Activated T-cell treated with anti-CD3 and anti-CD28 coated beads for 4 hours (primary cell): ENCODE data around the gene RMDN2.
"Not testable (repeated sequence)": the region's sequence is repeated elsewhere in the genome, so short reads cannot be mapped to it uniquely, and the experiment has no call there.

Experiments
- DNase-seq: peaks from one replicate; pipeline ENCODE4 v3.0.0-alpha.2; 2020

RMDN2 gene

DNA sequence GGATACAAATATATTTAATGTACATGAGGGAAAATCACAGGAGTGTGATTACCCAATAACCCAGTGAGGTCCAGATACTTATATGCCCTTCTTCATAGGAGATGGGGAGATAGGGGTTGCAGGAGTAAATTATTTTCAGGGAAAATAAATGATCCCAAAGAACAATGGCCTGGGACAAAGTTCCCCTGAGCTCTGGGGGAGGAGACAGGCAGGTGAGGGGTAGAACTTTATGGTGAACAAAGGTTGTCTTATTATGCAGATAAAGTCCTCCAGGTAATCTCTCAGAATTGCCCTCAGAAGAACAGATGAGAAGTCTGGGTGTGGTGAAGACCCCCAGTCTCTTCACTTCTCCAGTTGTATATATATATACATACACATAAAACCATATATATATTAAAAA is 22.1 kb upstream of the RMDN2 start:
- DNase-seq, result no peak

- DNase-seq, result no peak
Measured at GRCh38 chr2:37904425-37904824, 20.7 kb upstream of the RMDN2 start.

DNA sequence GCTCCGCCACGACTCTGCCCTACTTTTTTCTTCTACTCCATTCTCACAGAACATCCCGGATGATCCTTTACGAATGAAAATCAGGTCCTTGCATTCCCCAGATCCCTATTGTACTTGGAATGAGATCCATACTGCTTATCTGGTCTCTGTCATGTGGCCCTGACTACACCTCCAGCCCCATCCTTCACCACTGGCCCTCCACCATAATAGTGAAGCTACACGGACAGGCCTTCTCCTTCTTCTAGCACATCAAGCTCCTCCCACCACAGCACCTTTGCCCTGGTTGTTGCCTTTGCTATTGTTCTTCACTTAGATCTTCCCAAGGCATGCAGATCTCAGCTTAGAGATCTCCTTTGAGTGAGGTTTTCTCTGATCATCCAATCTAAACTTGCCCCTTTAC is 20.1 kb upstream of the RMDN2 start:
- no peak for DNase-seq

GRCh38 chr2:37906131-37906530 is 19.0 kb upstream of the RMDN2 start:
- no peak for DNase-seq

DNA sequence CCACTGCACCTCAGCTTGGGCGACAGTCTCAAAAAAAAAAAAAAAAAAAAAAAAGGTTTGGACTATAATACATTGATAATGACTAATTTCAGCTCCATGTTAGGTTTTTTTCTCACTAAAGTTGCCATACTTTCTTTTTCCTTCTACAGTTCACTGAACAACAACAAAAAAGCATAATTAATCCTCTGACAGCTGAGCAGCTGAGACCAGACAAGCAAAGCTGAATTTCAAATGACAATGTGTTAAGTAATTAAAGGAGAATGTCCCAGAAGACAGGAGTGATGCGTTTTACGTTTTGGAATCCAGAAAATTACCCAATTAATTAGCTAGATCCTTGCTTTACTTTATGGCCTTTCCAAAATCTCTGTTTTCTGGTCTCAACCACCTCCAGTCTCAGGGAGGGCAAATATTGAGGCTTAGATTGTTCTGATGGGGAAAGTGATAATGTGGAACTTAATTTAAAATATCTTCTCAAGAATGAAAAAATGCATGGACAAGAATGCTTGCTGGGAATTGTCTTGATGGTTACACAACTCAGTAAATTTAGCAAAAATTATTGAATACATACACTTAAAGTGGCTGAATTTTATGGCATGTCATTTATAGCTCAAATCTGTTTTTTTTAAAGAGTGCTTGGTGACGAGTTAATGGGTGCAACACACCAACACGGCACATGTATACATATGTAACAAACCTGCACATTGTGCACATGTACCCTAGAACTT is 17.4 kb upstream of the RMDN2 start:
- DNase-seq, result no peak

- no peak for DNase-seq
Measured at GRCh38 chr2:37911296-37911873, 13.7 kb upstream of the RMDN2 start.

- no peak for DNase-seq
Measured at GRCh38 chr2:37912056-37912455, 13.0 kb upstream of the RMDN2 start.

DNA sequence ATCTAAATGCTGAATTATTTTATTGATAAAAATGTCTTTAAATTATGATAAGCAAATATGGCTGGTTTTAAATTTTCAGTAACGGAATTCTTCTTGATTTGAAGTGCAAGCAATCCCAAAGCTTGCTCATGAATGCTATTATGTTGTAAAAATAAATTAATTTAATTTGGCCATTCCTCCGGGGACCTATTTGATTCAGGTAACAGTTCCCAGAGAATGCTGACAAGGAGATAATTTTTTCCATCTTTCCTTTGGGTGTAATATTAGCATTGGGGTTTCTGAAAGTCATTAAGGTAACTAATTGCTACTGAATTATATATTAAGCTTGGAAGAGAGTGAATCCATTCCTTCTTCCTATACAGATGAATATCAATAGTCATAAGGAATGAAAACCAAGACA is 12.5 kb upstream of the RMDN2 start:
- DNase-seq, result no peak

DNA sequence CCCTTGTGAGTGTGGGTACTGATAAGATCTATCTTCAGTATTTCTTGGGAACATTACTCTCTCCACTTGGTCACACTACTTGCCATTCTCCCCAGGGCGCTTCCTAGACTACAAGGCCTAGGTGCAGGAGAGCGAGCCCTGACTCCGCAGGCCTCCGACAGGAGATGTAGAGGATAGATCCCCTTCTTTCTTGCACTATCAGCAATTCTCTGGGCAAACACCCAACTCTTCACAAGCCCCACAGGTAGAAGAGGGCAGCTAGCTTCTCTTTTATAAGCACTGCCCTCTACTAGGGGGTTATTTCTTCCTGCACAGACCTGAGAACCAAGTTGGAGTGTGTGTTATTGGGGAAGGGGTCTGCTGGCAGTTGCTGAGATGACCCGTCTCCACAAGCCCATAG is 10.7 kb upstream of the RMDN2 start:
- no peak for DNase-seq

GRCh38 chr2:37915773-37916172 is 9.3 kb upstream of the RMDN2 start:
- DNase-seq, result no peak

DNA sequence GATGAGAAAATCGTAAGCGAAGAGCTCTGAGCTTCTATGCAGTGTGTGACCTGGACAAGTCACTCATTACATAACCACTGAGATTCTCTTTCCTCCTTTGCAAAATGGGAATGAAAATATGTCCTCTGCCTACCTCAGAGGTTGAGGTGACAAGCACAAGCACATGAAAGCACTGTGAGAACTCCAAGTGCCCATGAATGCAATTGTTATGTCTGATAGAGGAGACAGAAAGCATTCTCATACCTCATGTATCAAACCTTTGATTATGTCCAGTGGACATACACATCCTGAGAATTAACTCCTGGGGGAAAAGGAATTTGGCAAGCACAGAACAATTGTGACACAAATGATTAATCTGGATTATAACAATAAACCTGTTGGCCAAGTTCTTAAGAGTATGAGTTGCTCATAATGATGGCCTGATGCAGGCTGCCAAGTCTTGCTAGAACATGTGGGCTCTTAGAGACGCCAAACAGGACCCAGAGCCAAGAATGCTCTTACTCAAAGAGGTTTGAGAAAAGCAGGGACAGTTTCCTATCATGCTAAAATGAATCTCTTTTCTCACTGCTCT is 8.5 kb upstream of the RMDN2 start:
- no peak for DNase-seq

- DNase-seq, result no peak
Measured at GRCh38 chr2:37917281-37918228, 7.5 kb upstream of the RMDN2 start.

DNA sequence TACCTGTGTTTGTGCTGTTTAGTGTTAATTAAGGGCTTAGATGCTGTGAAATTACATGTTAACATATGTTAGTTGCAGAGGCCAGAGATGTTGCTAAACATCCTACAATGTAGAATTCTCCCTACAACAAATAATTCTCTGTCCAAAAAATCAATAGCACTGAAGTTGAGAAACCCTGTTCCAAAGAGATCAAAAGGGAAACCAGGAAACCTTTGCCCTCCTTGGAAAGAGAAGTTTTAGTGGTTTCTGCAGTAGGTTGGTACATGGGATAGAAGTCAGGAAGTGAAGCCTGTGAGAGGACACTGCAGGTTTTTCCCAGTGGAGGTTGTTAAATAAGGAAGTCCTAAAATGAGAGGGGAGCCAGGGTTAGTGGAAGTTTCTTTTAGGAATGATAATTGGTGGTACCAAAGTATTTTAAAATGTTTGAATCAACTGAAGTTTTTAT is 6.3 kb upstream of the RMDN2 start:
- no peak for DNase-seq

- DNase-seq, result no peak
Measured at GRCh38 chr2:37919631-37920032, 5.5 kb upstream of the RMDN2 start.

DNA sequence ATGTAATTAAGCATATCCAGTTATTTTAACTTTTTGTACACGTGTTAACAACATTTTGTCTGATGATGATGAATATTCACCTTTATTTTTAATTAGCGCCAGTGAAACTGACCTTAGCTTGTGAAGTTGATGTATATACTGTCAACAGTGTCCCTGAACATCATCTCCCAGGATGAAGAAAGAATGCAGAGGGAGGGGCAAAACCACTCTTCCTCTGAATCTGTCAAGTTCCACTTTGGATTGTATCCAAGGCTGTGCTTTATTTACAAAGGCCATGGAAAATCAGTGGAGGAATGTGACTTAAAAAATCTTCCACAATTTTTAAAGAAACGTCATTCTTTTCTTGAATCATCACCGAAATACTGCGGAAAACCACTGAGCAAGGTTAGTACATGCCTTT is 4.5 kb upstream of the RMDN2 start:
- no peak for DNase-seq

DNA sequence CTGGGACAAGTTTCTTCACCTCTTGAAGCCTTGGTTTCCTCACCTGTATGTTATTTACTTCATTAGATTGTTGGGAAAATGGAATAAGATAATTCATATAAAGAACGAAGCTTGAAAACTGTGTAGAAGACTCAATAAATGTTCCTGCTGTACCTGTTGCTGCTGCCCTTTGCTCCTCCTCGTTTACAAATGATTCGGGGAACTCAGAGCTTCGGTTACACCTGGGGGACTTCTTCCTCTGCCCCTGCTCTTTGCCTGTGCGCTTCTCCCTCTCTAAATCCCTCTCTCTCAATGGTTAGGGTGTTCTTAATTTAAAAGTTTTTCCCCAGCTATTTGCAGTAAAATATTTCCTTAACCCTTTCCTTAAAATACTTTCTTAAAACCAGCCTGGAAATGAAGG is 3.3 kb upstream of the RMDN2 start:
- no peak for DNase-seq

DNA sequence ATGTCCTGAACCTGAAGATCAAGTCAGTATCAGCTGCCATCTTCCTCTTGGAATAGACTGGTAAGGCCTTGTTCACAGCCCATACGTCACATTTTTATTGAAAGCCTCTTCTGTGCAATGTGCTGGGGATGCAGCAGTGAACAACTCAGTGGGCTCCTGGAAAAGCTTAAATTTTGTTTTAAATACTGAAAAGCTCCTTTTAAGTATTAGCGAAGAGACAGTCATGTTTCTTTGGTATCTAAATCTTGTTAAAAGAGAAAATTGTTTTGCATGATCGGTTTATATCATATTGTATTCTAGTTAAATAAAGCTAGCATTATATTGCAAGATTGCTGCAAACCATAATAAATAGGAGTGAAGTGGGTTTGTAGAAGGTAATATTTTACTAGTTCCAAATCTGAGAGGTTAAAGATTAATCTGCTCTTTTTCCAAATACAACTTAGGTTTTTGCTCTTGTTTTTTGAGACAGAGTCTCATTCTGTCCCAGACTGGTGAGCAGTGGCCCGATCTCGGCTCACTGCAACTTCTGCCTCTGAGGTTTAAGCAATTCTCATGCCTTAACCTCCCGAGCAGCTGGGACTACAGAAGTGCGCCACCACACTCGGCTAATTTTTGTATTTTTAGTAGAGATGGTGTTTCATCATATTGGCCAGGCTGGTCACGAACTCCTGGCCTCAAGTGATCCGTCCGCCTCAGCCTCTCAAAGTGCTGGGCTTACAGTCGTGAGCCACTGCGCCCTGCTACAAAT is 1.6 kb upstream of the RMDN2 start:
- no peak for DNase-seq

GRCh38 chr2:37926635-37927034 is 1.5 kb downstream of the RMDN2 start:
- DNase-seq, result no peak

- no peak for DNase-seq
Measured at GRCh38 chr2:37928377-37928776, 3.3 kb downstream of the RMDN2 start.

GRCh38 chr2:37930392-37930791 is 5.3 kb downstream of the RMDN2 start:
- not testable (repeated sequence) for DNase-seq

GRCh38 chr2:37932873-37933272 is 7.8 kb downstream of the RMDN2 start:
- DNase-seq, result not testable (repeated sequence)
